22Rv1 (cell line): Measurements from ENCODE around the gene TJP3.

ENCODE experiments used
- H3K27ac ChIP-seq: fragments of 450-650 bp; 2 replicates; pipeline ENCODE4 v1.5.1; 2017
- ZFX ChIP-seq: fragments of 450-650 bp; IDR thresholded peaks from 2 replicates; pipeline ENCODE4 v1.6.1; 2017; ENCODE audit warnings: antibody characterized with exemption, borderline replicate concordance
- TF ChIP-seq, protein P1 (sequence below): fragments of 450-650 bp; IDR thresholded peaks from 2 replicates; pipeline ENCODE4 v1.5.1; 2017; ENCODE audit warnings: mild to moderate bottlenecking

TJP3 gene

DNA sequence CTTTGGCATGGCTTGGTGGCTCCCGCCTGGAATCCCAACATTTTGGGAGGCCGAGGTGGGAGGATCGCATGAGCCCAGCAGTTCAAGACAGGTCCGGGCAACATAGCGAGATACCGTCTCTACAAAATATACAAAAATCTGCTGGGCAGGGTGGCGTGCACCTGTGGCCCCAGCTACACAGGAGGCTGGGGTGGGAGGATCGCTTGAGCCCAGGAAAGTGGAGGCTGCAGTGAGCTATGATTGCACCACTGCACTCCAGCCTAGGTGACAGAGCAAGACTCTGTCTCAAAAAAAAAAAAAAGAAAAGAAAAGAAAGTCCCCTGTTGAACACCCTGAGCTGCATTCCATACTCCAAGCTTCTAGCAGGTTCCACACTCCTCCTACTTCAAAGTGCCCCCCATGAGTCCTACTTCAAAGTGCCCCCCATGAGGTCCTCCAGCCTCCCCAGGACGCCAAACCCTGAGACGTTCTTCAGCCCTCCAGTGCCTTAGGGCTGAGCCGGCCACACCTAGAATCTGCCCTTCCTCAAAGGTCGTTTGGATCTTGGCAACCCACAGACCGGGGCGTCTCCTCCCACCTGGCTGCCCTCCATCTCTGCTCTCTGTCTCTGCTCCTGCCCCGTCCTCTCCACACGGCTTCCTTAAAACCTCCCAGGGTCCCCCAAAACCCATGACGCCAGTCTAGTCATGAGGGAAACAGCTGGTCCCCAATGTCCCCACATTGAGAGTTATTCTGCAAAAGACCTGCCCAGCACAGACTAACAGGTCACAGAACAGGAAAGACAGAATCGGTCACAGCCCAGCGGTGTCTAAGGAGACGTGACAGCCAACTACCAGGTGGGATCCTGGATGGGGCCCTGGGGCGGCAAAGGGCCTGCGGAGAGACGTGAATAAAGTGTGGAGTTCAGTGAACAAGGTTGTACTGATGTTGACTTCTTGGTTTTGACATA, 4.8 kb downstream of the TJP3 start:
- H3K27ac ChIP-seq, result peak overlapping the region; percentile 66
- no peak for TF ChIP-seq ZFX
- TF ChIP-seq, protein P1, sequence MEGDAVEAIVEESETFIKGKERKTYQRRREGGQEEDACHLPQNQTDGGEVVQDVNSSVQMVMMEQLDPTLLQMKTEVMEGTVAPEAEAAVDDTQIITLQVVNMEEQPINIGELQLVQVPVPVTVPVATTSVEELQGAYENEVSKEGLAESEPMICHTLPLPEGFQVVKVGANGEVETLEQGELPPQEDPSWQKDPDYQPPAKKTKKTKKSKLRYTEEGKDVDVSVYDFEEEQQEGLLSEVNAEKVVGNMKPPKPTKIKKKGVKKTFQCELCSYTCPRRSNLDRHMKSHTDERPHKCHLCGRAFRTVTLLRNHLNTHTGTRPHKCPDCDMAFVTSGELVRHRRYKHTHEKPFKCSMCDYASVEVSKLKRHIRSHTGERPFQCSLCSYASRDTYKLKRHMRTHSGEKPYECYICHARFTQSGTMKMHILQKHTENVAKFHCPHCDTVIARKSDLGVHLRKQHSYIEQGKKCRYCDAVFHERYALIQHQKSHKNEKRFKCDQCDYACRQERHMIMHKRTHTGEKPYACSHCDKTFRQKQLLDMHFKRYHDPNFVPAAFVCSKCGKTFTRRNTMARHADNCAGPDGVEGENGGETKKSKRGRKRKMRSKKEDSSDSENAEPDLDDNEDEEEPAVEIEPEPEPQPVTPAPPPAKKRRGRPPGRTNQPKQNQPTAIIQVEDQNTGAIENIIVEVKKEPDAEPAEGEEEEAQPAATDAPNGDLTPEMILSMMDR, result no peak

DNA sequence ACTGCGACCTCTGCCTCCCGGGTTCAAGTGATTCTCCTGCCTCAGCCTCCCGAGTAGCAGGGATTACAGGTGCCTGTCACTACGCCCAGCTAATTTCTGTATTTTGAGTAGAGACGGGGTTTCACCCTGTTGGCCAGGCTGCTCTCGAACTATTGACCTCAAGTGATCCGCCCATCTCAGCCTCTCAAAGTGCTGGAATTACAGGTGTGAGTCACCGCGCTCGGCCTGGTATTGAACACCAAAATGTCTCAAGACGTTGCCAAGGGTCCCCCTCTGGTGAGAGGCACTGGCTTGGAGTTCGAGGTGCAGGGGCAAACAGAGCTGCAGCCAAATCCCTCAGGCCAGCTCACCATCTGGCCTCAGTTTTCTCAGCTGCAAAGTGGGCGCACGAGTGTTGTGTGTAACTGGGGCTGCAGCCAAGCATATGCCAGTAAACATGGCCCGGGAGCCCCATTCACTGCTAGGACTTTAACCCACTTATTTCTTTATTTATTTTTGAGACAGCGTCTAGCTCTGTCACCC, 8.0 kb downstream of the TJP3 start:
- TF ChIP-seq, protein P1, result no peak
- no peak for TF ChIP-seq ZFX
- H3K27ac ChIP-seq, result no peak overlapping the region

DNA sequence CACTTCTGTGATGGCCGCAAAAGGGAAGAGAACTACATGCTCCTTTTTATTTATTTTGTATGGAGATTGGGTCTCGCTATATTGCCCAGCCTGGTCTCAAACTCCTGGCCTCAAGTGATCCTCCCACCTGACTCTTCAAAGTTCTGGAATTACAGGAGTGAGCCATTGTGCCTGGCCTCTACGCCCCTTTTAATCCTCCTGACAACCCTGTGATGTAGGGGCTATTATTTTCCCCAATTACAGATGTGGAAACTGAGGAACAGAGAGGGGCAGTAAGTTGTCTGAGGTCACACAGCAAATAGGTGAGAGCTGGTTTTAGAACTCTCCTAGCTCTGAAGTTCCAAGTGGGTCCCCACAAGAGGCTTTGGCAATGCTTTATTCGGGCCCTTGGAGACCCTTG, 11.7 kb downstream of the TJP3 start:
- no peak overlapping the region for H3K27ac ChIP-seq
- TF ChIP-seq, protein P1, result no peak
- no peak for TF ChIP-seq ZFX

DNA sequence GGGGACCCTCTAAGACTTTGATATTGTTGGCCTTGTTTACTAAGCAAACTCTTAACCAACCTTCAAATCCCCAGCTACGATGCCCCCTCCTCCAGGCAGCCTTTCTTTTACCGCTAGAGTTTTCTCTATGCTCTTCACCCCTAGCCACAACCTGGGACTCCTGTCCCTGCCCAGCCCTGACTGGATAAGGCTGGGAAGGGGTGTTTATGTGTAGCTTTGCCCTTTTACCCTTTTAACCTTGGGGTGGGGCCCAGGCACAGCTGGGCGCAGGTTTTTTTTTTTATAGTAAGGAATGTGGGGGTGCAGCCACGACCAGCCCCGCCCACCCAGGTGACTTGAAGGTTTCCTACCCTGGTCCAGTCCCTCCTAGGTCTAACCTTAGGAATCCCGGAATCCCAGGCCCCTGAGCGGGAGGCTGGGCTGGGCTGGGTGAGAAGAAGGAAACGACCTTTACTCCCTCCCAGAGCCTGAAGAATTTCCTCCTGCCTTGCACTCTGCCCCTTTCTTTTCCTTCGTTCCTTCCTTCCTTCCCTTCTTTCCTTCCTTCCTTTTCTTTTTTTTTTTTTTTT, 12.2 kb downstream of the TJP3 start:
- TF ChIP-seq, protein P1, result no peak
- TF ChIP-seq ZFX, result no peak
- H3K27ac ChIP-seq, result peak overlapping the region; percentile 46

DNA sequence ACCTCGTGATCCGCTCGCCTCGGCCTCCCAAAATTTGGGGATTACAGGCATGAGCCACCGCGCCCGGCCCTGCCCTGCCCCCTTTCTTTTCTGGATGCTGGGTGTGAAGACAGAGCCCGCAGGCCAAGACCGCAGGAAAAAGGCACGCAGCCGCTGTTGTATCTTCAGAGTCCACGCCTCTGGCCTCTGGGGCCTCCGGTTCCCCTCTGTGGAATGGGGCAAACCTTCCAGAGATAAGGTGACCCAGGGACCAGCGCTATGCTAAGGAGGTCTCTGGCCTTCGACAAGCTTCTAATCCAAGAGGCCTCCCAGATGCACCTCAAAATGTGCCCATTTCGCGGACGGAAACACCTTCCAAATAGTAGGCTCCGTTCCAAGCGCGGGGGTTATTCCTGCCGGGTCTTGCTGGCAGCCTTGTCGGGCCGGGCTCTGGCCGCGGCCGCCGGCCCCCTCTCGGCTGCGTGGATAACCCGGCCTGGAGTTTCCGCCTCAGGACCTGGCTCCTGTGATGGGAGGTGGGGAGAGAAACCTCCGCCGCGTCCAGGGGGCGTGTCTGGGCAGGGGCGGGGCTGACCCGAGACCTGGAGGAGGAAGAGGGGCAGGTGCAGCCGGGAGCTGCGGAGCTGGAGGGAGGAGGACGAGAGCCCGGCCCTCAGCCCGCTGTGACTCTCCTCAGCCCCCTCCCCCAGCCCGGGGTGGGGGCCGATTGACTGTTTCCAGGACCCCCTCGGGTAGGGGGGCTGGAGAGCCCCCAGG, 13.1 kb downstream of the TJP3 start:
- no peak for TF ChIP-seq ZFX
- H3K27ac ChIP-seq, result peak overlapping the region; percentile 46

DNA sequence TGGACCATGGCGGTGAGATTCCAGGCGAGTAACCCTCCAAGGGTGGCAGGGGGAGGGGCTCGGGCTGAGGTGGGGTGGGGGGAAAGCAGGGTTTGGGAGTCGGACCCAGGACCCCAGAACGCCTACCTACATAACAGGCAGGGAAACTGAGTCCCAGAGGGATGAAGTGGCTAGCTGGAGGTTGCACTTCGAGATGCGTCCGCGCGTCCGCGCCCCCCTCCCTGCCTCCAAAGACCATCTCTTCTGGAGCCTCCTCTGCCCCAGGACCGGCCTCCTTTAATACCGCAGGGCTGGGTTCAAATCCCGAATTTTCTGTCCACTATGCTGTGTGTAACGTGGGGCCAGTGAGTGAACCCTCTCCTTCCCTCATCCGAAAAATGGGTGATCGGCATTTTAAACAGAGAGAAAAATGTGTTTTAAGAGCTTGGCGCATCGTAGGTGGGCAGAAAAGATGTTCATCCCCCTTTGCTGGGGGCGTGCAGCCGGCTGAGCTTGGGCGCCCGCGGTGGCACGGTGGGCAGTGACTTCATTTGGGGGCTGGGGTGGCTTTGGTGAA, 13.8 kb downstream of the TJP3 start:
- peak overlapping the region; percentile 42 for H3K27ac ChIP-seq
- TF ChIP-seq ZFX, result no peak
- TF ChIP-seq, protein P1, result no peak

DNA sequence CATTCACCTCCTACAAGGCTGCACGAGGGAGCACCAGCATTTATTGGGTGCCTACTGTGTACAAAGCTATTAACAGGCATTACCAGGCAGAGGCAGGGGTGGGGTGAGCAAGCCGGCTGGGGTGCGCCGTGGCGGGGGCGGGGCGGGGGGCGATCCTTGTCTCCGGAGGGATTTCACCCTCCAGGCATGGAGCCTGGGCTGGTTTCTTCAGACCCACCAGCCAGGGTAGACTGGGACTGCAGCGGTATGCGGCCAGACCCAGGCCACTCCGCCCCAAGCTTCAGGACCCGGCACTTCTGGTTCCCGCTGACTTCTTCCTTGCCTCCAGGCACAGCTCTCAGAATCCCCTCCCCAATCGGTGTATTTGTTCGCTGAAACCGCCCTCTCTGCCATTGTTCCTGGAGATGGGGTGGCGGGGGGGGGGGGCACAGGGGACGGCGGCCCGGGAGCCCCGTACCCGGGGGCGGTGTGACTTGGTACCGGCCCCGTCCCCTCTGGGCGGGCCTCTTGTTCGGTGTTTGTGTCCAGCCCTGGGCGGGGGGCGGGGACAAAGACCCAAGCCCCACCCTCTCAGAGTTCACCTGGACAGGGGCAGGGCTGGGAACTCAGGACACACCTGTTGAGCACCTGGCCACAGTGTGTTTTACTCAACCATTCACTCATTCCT, 14.4 kb downstream of the TJP3 start:
- TF ChIP-seq, protein P1, result no peak
- peak overlapping the region; percentile 42 for H3K27ac ChIP-seq
